Activated B cell treated with CpG ODN at 0.5 μM for 24 hours (primary cell): ENCODE measurements around the gene CBFB. TPM values are rescaled to one million over a fixed set of nuclear protein-coding genes. Genes with fewer than 3 reads are reported as not detected.

Experiments
- ATAC-seq: fragments of 200-7000 bp; cut with Tn5 transposase; one replicate; pipeline ENCODE4 v1.10.0; 2021; ENCODE audit warnings: low read depth, mild to moderate bottlenecking, moderate library complexity
- CTCF ChIA-PET: fragments of 350-600 bp; sonication (Branson Sonifier 250); formaldehyde crosslinking; loops from one replicate; lab custom pipeline; 2021; ENCODE audit warnings: antibody characterized with exemption; lab: Charles Lee
- POLR2A ChIA-PET: fragments of 350-600 bp; sonication (Branson Sonifier 250); formaldehyde crosslinking; loops from one replicate; lab custom pipeline; 2021; ENCODE audit warnings: antibody characterized with exemption; lab: Charles Lee
- DNase-seq: peaks from one replicate; pipeline ENCODE4 v3.0.0; 2022
- H3K27ac Mint-ChIP-seq: one replicate; pipeline ENCODE4 v1.8.0; 2020; ENCODE audit warnings: mixed read lengths
- H3K27me3 Mint-ChIP-seq: one replicate; pipeline ENCODE4 v1.8.0; 2021; ENCODE audit warnings: mixed read lengths
- H3K36me3 Mint-ChIP-seq: one replicate; pipeline ENCODE4 v1.8.0; 2021; ENCODE audit warnings: low read depth, mixed read lengths
- H3K4me1 Mint-ChIP-seq: one replicate; pipeline ENCODE4 v1.8.0; 2021; ENCODE audit warnings: mixed read lengths
- H3K4me3 Mint-ChIP-seq: one replicate; pipeline ENCODE4 v1.8.0; 2020; ENCODE audit warnings: mild to moderate bottlenecking, mixed read lengths
- H3K9me3 Mint-ChIP-seq: one replicate; pipeline ENCODE4 v1.8.0; 2020; ENCODE audit warnings: mixed read lengths
- intact Hi-C: fragments of 100-400 bp; cut with micrococcal nuclease; formaldehyde crosslinking; loops from one replicate; pipeline ENCODE4 v1.15.1; 2024
- total RNA-seq: library from RNA; stranded (reverse); gene quantifications from 2 replicates; pipeline ENCODE4 v1.2.3, GENCODE V29; 2022
- TF ChIP-seq, protein P1 (sequence below): fragments of 200-600 bp; IDR thresholded peaks from one replicate; pipeline ENCODE4 v1.8.0; 2022; ENCODE audit warnings: antibody characterized with exemption, mild to moderate bottlenecking

The CBFB gene
- total RNA-seq, 1 donor from 2014 or later, result 66.6 TPM

DNA sequence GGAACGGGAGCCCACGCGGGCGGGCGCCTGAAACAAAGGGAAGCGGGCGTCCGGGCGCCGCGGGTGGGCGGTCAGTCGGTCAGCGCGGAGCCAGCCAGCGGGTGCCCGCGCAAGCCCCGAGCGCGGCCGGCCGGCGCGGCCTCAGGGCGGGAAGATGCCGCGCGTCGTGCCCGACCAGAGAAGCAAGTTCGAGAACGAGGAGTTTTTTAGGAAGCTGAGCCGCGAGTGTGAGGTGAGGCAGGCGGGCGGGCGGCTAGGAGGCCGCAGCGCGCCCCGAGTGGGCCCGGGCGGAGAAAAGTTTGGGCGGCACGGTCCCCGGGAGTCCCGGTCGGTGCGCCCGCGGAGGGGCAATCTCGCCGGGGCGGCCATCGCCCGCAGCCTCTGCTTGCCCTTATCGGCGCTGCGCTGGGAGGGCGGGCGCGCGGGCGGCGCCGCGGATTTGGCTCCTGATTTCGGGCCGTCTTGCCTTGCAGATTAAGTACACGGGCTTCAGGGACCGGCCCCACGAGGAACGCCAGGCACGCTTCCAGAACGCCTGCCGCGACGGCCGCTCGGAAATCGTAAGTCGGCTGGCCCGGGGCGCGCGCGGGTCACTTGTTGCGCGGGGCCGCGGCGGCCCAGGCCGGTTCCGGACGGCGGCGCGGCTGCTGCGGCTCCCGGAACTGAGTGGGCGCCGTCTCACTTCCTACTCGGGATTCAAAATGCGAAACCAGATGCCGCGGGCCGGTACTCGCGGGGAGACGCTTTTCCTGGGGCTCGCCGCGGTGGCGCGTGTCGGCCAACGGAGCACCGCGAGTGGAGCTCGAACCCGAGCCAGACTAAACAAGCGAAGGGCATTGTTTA is 526 bp downstream of the CBFB start:
- ATAC-seq (peak; percentile 38), DNase-seq (peak; percentile 68)
- TF ChIP-seq, protein P1, sequence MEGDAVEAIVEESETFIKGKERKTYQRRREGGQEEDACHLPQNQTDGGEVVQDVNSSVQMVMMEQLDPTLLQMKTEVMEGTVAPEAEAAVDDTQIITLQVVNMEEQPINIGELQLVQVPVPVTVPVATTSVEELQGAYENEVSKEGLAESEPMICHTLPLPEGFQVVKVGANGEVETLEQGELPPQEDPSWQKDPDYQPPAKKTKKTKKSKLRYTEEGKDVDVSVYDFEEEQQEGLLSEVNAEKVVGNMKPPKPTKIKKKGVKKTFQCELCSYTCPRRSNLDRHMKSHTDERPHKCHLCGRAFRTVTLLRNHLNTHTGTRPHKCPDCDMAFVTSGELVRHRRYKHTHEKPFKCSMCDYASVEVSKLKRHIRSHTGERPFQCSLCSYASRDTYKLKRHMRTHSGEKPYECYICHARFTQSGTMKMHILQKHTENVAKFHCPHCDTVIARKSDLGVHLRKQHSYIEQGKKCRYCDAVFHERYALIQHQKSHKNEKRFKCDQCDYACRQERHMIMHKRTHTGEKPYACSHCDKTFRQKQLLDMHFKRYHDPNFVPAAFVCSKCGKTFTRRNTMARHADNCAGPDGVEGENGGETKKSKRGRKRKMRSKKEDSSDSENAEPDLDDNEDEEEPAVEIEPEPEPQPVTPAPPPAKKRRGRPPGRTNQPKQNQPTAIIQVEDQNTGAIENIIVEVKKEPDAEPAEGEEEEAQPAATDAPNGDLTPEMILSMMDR, result no peak
- Mint-ChIP-seq H3K4me1 (peaks cover 43% of the 10 kb centered on the region), H3K36me3 (peaks cover 19% of the 10 kb centered on the region), H3K4me3 (peak overlapping the region; percentile 93), H3K27me3 (no peaks in the 10 kb centered on the region), H3K27ac (peak overlapping the region; percentile 86), H3K9me3 (no peaks in the 10 kb centered on the region)
- intact Hi-C loops, result loop anchor here (1.0 to 2.0 kb wide), 6 partner anchors 29 to 217 kb away; partner anchors contain the start of genes FBXL8, FHOD1, MATCAP1 and PHAF1
- ChIA-PET POLR2A (interaction anchor here (0.7 to 3.1 kb wide), 12 partner anchors 12 to 1055 kb away, joined by 3 to 18 read pairs (median 3); partner anchors contain the start of genes FBXL8 and TRADD), CTCF (interaction anchor here (0.9 to 1.5 kb wide), 2 partner anchors 12 to 126 kb away, joined by 4 to 5 read pairs; no protein-coding TSS in a partner anchor)

DNA sequence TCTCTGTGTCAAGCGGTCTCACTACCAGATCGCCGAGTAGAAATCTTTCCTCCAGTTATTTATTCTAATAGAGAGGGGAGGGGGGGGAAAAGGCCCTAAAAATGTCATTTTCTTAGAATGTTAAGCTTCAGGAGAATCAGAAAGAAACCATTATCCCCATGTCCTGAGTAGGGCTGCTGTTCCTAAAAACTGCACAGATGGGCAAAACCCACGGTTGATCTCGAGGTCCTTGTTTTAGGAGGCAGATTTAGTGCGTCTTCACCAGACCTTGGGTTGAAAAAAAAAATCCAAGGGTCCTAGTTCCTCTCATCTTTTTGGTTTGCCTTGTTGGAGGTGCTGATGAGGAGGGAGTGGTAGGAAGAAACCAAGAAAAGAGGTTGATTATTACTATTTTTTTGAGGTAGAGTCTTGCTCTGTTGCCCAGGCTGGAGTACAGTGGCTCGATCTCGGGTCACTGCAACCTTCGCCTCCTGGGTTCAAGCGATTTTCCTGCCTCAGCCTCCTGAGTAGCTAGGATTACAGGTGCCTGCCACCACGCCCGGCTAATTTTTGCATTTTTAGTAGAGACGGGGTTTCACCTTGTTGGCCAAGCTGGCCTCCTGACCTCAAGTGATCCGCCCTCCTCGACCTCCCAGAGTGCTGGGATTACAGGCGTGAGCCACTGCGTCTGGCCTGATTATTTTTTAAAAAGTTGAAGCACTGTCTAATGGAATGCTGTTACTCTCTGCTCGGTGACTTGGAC is 1.4 kb downstream of the CBFB start:
- TF ChIP-seq, protein P1, result no peak
- ChIA-PET CTCF (interaction anchor here (1.0 kb wide), 1 partner anchor 17 kb away, joined by 3 read pairs; no protein-coding TSS in a partner anchor), POLR2A (interaction anchor here (0.7 to 3.1 kb wide), 9 partner anchors 16 to 1054 kb away, joined by 3 to 18 read pairs (median 3); partner anchors contain the start of genes FBXL8 and TRADD)
- H3K4me1 Mint-ChIP-seq, result peaks cover 52% of the 10 kb centered on the region
- intact Hi-C loops, result no loop called here
- H3K36me3 Mint-ChIP-seq, result peaks cover 22% of the 10 kb centered on the region
- H3K9me3 Mint-ChIP-seq, result no peaks in the 10 kb centered on the region
- DNase-seq (no peak), ATAC-seq (no peak)
- peak overlapping the region; percentile 86 for H3K27ac Mint-ChIP-seq
- peak overlapping the region; percentile 93 for H3K4me3 Mint-ChIP-seq
- H3K27me3 Mint-ChIP-seq, result no peaks in the 10 kb centered on the region

DNA sequence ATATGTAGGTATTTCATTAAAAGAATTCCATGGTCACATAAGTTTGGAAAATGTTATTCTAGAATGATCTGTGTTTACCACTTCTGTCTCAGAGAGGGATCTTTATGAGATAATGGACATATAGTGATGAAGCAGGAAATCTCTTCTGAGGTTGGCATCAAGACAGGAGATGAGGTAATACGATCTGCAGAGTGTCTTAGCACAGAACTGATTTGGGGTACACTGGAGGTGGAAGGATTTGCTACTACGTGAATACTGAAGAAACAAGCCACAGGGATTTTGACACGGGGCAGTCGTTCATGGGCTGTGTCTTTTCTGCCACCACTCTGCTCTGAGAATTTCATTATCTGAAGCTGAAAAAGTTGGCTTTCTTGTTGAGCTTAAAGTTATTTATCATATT is 5.5 kb downstream of the CBFB start:
- TF ChIP-seq, protein P1, result no peak
- Mint-ChIP-seq H3K27me3 (no peaks in the 10 kb centered on the region), H3K36me3 (peaks cover 40% of the 10 kb centered on the region), H3K27ac (peak overlapping the region; percentile 0), H3K4me1 (peaks cover 58% of the 10 kb centered on the region), H3K4me3 (peak overlapping the region; percentile 9), H3K9me3 (no peaks in the 10 kb centered on the region)
- POLR2A ChIA-PET, result no interaction called here
- intact Hi-C loops, result no loop called here
- no peak for DNase-seq
- CTCF ChIA-PET, result no interaction called here
- no peak for ATAC-seq

DNA sequence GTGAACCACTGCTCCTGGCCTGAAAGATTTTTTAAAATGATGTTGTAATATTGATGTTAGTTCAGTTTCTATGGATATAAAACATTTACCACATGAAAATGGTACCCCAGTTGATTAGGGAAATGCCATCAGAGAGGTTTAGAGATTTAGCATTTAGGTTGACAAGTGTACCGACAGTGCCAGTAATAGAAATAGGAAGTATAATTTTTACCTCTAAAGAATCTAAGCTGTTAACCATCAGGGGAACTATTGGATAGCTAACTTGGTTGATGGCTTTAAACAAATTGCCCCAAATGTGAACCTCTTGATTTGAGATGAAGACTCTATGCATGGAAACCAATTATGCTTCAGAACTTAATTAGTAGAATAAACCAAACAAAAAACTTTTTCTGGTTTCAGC is 6.4 kb downstream of the CBFB start:
- no peak overlapping the region for H3K4me3 Mint-ChIP-seq
- peak overlapping the region; percentile 14 for H3K27ac Mint-ChIP-seq
- POLR2A ChIA-PET, result no interaction called here
- CTCF ChIA-PET, result interaction anchor here (1.0 kb wide), 1 partner anchor 9 kb away, joined by 3 read pairs; no protein-coding TSS in a partner anchor
- intact Hi-C loops, result loop anchor here (5.0 kb wide), 1 partner anchor 37 kb away; no protein-coding TSS in a partner anchor
- TF ChIP-seq, protein P1, result no peak
- no peak for ATAC-seq
- DNase-seq, result no peak
- H3K36me3 Mint-ChIP-seq, result peaks cover 48% of the 10 kb centered on the region
- H3K27me3 Mint-ChIP-seq, result no peaks in the 10 kb centered on the region
- no peaks in the 10 kb centered on the region for H3K9me3 Mint-ChIP-seq
- peaks cover 55% of the 10 kb centered on the region for H3K4me1 Mint-ChIP-seq
